HEK293T (cell line): ENCODE measurements around the gene RBM25.

Experiments
- ARNT ChIP-seq: fragments of 450-650 bp; IDR thresholded peaks from 2 replicates; pipeline ENCODE4 v1.6.1; 2017; ENCODE audit warnings: mild to moderate bottlenecking
- BHLHE40 ChIP-seq: fragments of 450-650 bp; IDR thresholded peaks from 2 replicates; pipeline ENCODE4 v1.6.1; 2016; ENCODE audit warnings: mild to moderate bottlenecking, moderate library complexity, borderline replicate concordance
- ELF4 ChIP-seq: fragments of 450-650 bp; IDR thresholded peaks from 2 replicates; pipeline ENCODE4 v1.6.1; 2017; ENCODE audit warnings: antibody characterized with exemption
- FOXA1 ChIP-seq: fragments of 450-650 bp; IDR thresholded peaks from 2 replicates; pipeline ENCODE4 v1.6.1; 2016; ENCODE audit warnings: mild to moderate bottlenecking
- FOXK2 ChIP-seq: fragments of 450-650 bp; IDR thresholded peaks from 2 replicates; pipeline ENCODE4 v1.6.1; 2016; ENCODE audit warnings: mild to moderate bottlenecking
- FOXM1 ChIP-seq: fragments of 450-650 bp; IDR thresholded peaks from 2 replicates; pipeline ENCODE4 v1.6.1; 2017; ENCODE audit warnings: mild to moderate bottlenecking, borderline replicate concordance
- HDGF ChIP-seq: fragments of 450-650 bp; IDR thresholded peaks from 2 replicates; pipeline ENCODE4 v1.6.1; 2017; ENCODE audit warnings: antibody characterized with exemption, borderline replicate concordance
- LEF1 ChIP-seq: fragments of 450-650 bp; IDR thresholded peaks from 2 replicates; pipeline ENCODE4 v1.6.1; 2017; ENCODE audit warnings: mild to moderate bottlenecking, borderline replicate concordance
- PKNOX1 ChIP-seq: fragments of 450-650 bp; IDR thresholded peaks from 2 replicates; pipeline ENCODE4 v1.6.1; 2016
- SP1 ChIP-seq: fragments of 450-650 bp; IDR thresholded peaks from 2 replicates; pipeline ENCODE4 v1.6.1; 2017
- SUZ12 ChIP-seq: fragments of 450-650 bp; IDR thresholded peaks from 2 replicates; pipeline ENCODE4 v1.6.1; 2016; ENCODE audit warnings: mild to moderate bottlenecking

- TF ChIP-seq ELF4: no peak
- TF ChIP-seq SP1: no peak
- TF ChIP-seq SUZ12: no peak
- no peak for TF ChIP-seq FOXK2
- TF ChIP-seq FOXM1: no peak
- TF ChIP-seq HDGF: no peak
- TF ChIP-seq ARNT: no peak
- TF ChIP-seq BHLHE40: no peak
- no peak for TF ChIP-seq LEF1
- no peak for TF ChIP-seq FOXA1
- TF ChIP-seq PKNOX1: no peak
Observed at GRCh38 chr14:73027546-73027945, 30.8 kb upstream of the RBM25 start.
